ENCODE measurements around the gene CDV3. TPM values are rescaled to one million over a fixed set of nuclear protein-coding genes. Genes with fewer than 3 reads are reported as not detected.

The CDV3 gene
- total RNA-seq, 1 donor from 2014 or later = 145 TPM

DNA sequence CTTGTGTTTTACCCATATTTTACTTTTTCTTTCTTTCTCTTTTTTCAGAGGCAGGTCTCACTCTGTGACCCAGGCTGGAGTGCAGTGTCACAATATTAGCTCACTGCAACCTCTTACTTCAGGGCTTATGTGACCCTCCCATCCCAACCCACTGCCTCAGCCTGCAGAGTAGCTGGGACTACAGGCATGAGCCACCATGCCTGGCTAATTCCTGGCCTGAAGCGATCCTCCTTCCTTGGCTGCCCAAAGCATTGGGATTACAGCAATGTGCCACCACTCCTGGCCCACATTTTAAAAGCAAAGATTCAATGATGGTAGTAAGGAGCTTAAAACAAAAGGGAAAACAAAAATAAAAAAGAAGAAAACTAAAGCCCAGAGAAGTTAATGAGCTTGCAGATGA is 11.1 kb upstream of the CDV3 start:
- intact Hi-C loops (cut with DNase I) = no loop called here
- ATAC-seq (ENCODE audit: poor library complexity) (no peak), DNase-seq (no peak)

DNA sequence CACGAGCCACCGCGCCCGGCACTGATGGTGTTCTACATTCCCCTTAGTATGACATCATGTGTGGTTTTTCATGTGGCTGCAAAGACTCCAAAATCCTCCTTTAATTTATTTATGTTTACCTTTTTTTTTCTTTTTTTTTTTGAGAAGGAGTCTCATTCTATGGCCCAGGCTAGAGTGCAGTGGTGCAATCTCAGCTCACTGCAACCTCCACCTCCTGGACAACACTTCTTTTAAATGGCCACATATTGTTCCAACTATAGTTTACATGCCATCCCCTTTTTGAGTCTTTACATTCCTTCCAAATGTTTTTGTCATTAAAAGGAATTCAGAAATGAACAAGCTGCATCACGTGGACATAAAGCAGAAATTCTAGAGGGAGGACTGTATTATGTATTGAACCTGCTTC is 10.3 kb upstream of the CDV3 start:
- DNase-seq (no peak), ATAC-seq (ENCODE audit: poor library complexity) (no peak)
- intact Hi-C loops (cut with DNase I) = no loop called here

DNA sequence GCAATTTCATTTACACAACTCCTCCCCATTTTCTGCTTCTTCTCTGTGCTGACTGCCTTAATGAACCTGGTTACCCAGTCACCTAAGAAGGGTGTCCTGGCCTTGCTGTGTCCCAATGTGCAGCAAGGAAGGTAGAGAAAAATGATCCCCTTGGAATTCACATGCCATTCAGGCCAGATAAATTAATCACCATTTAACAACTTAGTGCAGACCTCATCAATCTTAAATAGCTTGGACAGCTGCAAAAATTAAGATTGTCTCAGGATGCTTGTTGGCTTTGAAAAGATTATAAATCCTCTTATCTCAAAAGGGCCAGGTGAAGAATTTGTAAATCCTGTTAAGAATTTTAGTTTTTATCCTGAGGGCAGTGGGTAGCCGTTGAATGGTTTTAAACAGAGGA is 9.7 kb upstream of the CDV3 start:
- intact Hi-C loops (cut with DNase I) = no loop called here
- no peak for DNase-seq
- no peak for ATAC-seq (ENCODE audit: poor library complexity)

DNA sequence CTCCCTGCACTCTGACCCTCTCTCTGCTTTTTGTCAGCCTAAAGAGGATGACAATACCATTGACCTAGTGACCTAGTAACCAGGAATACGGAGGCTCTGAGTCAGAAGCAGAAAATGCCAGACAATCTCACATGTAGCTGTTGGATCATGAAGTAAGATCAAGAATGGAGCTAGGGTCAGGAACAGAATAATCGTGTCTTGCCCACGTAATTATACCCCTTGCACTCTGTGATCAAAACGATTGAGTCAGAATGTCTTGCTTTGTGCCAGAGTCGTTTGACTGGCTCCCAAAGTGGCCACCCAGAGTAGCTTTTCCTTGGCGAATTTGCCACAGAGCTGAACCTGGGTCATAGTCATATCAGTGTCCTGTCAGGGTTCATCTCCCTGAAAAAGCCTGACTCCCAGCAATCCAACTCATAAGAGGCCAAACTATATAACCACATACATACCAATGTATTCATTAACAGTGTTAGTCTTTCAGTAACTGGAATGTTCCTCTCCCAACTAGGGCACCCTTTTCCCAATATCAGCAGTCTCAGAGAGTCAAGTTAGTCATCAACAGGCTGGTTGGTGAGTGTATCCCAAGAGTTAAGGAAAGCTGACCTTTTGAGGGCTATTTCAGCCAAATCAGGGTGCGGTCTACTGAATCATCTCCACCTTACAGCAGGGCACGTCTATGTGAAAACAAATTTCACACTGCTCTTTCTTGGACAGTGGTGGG is 5.0 kb upstream of the CDV3 start:
- DNase-seq = no peak
- intact Hi-C loops (cut with DNase I) = no loop called here

DNA sequence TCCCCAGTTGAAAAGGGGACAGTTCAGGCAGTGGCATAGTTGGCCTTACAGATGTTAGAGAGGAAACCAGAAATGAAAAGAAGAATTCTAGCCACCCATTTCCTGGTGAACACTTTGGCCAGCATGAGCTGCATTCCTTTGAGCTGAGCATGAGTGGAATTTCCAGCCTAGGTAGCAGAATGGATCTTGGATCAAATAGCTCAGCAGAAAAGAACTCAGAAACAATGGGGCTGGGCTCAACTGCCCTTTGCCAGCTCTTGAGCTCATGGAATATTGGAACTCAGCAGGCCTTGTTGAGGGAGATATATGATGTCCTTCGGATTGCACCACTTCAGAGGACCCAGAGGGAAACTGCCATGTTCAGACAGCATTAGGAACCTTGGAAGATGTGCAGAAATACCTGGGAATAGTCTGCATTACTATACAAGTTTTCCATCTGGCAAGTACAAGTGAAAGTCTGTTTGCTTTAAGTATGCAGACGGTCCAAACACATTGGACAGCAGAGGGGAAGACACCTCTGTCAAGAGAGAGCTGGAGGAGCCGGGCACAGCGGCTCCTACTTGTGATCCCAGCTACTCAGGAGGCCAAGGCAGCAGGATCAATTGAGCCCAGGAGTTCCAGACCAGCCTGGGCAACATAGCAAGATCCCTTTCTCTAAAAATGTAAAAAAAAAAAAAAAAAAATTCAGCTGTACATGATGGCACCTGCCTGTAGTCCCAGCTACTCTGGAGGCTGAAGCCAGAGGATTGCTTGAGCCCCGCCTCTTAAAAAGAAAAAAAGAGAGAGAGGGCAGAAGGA is 3.1 kb upstream of the CDV3 start:
- intact Hi-C loops (cut with DNase I) = loop anchor here (10.0 kb wide), 1 partner anchor 106 kb away; no protein-coding TSS in a partner anchor
- DNase-seq (no peak), ATAC-seq (ENCODE audit: poor library complexity) (no peak)

More for the DNA sequence above, 5.0 kb upstream of the CDV3 start:
- no peak for ATAC-seq (ENCODE audit: poor library complexity)

DNA sequence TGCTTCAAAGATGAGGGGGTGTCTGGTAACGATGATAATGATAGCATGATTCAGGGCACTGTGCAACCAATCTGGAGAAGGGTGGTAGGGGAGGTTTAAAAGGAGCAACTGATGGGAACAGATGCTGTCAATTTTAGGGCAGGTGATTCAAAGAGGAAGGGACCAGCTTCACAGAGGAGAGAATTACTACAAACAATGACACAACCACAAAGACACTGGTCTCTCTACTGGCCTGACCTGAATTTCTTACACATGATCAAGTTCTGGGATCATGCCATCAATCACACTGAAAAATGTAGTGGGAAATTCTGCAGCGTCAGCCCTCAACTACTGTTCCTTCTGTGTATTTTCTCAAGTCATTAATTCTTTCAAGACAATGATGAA is 2.6 kb upstream of the CDV3 start:
- ATAC-seq (ENCODE audit: poor library complexity) (no peak), DNase-seq (no peak)
- intact Hi-C loops (cut with DNase I) = loop anchor here (10.0 kb wide), 1 partner anchor 106 kb away; no protein-coding TSS in a partner anchor

DNA sequence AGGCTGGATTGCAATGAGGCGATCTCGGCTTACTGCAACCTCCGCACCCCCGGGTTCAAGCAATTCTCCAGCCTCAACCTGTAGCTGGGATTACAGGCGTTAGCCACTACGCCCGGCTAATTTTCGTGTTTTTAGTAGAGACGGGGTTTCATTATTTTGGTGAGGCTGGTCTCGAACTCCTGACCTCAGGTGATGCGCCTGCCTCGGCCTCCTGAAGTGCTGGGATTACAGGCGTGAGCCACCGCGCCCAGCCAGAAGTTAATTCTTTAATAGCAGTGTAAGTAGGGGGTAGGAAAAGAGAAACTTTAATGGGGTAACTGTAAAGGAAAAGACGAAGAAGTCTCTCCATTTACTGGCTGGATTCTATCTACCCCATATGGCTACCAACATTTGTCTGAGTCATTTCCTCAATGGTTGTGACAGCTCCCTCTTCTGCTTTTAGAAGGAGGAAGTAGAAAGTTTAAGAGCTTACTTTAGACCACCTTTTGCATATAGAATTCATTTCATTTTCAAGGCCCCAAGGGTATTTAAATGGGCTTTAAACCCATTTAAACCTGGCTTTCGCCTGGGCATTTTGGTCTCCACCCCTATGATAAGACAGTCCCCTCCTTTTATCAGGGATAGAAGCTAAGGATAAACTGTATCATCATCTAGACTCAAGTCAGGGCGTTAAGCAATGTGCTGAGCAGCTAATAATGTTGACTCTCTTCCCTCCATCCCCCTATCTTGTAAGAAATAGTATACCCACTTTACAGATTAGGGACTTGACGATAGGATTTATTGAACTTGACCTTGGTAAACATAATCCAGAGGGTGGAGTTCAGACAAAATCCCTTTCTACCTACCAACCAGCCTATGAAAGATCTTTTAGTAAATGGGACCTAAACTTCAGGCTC is 1.1 kb upstream of the CDV3 start:
- intact Hi-C loops (cut with DNase I) = loop anchor here (10.0 kb wide), 1 partner anchor 108 kb away; no protein-coding TSS in a partner anchor
- no peak for DNase-seq
- no peak for ATAC-seq (ENCODE audit: poor library complexity)

DNA sequence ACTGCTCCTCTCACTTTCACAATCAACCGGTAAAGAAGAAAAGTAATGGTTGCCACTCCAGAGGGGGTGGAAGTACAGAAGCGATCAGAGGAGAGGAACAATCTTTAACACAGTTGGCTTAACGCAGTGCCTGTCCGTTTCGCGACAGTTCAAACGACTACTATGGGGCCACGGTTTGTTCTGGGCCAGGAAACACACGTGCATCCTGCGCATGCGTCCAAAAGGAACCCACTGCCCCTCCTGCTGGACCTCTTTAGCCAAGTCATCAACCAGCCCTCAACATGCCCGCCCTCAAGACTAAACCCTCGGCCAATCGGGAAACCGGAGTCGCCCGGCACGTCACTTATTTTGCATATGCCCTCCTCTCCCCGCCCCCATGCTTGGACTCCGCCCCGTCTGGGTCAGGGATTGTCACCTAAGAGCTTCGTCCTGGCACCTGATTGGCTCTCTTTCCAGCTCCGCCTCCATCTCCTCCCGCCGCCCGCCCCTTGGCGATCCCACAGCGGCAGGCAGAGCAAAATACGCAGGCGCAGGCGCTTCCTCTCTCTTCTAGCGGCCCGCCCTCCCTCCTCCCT is 345 bp upstream of the CDV3 start:
- DNase-seq (peak; percentile 100), ATAC-seq (ENCODE audit: poor library complexity) (peak; percentile 95)
- intact Hi-C loops (cut with DNase I) = loop anchor here (10.0 kb wide), 1 partner anchor 108 kb away; no protein-coding TSS in a partner anchor

DNA sequence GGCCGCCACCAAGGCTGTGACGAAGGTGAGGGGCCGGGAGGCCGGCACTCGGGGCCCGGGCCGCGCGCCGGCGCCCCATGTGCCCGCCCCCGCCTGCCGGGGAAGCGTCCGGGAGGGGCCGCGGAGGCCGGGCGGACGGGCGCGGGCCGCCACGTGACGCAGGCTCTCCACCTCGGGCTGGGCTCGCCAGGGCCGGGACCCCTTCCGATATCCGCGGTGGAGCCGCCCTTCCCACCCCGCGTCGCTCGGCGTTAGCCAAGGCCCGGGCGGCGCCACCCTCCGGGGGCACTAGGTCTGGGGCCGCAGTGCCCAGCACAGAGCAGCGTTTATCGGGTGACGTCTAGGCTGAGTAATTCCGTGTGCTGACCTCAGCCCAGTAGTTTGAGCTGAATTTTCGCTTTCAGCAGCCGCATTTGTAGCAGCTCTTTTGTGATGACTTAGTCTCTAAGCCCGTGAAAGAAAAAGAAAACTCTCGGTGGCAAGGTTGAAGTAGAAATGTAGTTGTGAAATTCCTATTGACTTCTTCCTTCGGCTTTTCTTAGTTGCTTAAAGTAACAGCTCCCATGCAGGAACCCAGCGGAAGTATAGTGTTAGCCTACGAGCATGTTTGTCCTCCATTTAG is 885 bp downstream of the CDV3 start:
- intact Hi-C loops (cut with DNase I) = loop anchor here (10.0 kb wide), 1 partner anchor 110 kb away; no protein-coding TSS in a partner anchor
- ATAC-seq (ENCODE audit: poor library complexity) = peak; percentile 57
- peak; percentile 84 for DNase-seq

DNA sequence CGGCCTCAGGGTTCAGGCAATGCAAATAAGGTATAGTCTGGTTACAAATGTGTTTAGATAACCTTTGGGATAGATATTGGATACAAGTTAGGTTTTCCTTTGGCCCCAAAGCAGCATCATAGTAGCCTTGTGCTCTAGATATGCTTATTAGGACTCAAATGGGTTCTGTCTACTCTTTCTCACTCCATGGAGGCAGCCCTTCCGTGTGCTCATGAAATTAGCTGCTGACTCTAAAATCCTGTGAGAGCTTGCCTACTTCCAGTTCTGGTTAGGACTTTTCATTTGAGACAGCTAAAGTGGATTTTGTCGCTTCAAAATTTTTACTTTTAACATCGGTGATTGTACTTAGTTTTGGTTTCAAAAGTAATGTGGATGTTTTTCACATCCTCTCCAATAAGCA is 1.6 kb downstream of the CDV3 start:
- DNase-seq (no peak), ATAC-seq (ENCODE audit: poor library complexity) (no peak)
- intact Hi-C loops (cut with DNase I) = loop anchor here (10.0 kb wide), 1 partner anchor 110 kb away; no protein-coding TSS in a partner anchor

DNA sequence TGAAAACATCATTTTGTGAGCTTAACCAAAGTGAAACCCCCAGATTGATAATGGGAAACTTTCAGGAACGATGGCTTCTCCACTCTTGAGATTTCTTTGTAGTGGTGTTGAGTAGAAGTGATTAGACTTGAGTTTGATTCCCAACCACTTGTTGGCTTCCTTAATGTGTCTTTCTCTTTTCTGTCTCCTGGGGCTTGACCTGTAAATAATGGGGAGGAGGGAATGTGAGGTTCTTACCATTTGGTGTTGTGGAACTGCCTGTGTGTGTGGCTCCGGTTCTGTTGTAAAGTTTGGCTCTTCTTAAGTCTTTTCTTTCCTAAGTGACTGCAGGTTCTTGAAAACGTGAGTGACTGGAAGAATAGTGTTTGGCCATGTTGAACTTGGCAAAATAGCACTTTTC is 2.7 kb downstream of the CDV3 start:
- intact Hi-C loops (cut with DNase I) = loop anchor here (10.0 kb wide), 1 partner anchor 111 kb away; no protein-coding TSS in a partner anchor
- DNase-seq (no peak), ATAC-seq (ENCODE audit: poor library complexity) (no peak)

DNA sequence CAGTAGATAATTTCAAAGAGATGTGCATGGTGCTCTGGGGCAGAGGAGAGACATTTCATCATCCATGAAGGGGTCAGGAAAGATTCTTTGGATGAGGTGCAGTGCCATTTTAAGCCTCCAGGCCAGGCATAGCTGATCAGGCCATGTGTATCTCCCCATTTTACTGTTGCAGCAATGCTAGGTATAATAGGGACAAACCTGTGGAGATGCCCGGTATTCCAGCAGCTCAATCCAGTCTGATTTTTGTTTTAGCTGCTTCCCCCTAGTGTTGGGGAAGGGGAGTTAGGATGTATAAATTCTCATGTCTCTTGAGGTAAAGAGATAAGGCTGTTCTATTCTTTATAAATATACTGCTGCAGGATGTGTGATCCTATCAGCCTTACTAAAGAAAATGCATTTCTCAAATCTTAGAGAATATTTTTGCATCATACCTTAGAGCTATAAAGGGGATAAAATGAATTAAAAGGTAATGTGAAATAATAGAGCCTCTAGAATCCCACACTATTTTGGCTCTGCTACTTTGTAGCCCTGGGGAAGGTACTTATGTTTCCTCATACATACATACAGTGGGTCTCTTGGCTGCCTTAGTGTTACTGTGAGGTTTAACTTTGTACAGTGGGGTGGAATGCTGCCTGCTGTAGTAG is 5.2 kb downstream of the CDV3 start:
- ATAC-seq (ENCODE audit: poor library complexity) = no peak
- intact Hi-C loops (cut with DNase I) = loop anchor here (10.0 kb wide), 1 partner anchor 114 kb away; no protein-coding TSS in a partner anchor

DNA sequence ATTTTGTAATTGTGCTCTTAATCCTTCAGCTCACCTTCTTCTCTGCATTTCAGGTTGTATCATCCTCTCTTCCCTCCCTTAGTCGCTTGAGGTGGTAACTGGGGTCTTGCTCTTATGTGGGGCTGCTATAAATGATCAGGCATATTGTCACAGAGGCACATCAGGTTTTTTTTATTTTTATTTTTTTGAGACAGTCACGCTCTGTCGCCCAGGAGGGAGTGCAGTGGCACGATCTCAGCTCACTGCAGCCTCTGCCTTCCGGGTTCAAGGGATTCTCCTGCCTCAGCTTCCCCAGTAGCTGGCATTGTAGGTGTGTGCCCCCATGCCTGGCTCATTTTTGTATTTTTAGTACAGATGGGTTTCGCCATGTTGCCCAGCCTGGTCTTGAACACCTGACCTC is 9.9 kb downstream of the CDV3 start:
- intact Hi-C loops (cut with DNase I) = loop anchor here (10.0 kb wide), 1 partner anchor 859 kb away; the partner anchor contains the start of gene NPHP3
- ATAC-seq (ENCODE audit: poor library complexity) = no peak

More for the DNA sequence above, 5.2 kb downstream of the CDV3 start:
- no peak for DNase-seq

DNA sequence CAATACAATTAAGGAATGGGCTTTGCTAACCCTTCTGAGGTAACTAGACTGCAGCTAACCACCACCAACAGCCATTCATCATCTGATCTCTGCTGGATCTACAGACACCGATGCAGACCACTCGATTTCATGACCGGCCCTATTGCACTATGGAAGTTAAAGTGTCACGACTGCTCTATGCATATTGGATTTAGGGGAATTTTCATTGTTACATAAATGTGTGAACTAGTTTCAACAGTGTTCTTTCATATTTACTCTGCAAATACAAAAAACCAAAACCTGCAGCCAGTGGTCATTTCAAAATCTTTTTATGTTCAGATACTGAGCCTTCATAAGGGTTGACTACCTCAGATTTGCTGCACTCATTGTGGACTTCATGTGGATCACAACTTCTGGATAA is 14.5 kb downstream of the CDV3 start:
- intact Hi-C loops (cut with DNase I) = loop anchor here (10.0 kb wide), 1 partner anchor 863 kb away; the partner anchor contains the start of gene NPHP3
- DNase-seq (no peak), ATAC-seq (ENCODE audit: poor library complexity) (no peak)

More for the DNA sequence above, 9.9 kb downstream of the CDV3 start:
- no peak for DNase-seq

DNA sequence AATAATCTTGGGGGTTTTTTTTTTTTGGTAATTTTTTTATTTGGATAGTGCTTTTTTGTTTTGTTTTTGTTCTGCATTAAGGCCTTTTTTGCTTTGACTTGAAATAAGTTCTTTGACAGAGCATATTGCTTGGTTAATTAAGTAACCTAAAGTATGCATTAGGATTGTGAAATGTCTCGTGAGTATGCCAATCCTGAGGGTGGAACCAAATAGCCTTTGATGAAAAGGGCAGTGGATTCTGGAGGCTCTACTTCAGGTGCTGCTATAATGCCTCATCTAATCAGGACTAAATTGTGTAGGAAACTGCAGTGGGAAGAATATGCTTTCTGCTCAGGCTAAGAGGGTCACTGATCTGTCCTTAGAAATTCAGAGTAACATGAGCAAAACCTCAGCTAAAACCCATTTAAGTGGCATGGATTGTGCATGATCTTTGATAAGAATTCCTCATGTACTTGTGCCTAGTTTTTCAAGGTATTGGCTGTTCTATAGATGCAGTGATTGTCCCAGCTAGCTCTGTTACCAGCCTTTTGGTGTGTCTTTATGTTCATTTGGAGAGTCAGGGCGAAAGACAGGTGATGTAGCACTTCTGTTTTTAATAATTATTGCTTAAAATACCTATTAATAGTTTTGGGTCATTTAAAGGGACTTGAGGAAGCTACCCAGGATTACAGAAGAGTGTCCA is 15.4 kb downstream of the CDV3 start:
- DNase-seq (no peak), ATAC-seq (ENCODE audit: poor library complexity) (no peak)
- intact Hi-C loops (cut with DNase I) = loop anchor here (10.0 kb wide), 1 partner anchor 864 kb away; the partner anchor contains the start of gene NPHP3

DNA sequence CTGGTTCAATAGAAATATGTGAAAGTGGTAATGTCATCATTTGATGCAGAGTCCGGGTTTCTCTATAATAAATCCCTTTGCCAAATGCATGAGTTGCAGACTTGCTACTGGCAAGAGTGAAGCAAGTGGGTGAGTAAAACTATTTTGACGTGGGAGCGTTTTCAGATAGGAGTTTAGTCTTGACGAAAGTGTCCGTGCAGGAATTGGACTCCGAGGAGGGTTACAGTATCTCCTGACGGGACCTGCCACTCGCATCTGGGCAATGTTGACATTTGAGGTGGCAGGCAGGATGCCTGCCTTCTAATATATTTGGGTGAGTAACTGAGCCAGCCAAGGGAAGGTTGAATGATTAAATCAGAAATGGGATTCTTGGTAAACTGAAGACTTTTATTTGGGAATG is 16.0 kb downstream of the CDV3 start:
- DNase-seq = no peak
- ATAC-seq (ENCODE audit: poor library complexity) = peak; percentile 65
- intact Hi-C loops (cut with DNase I) = loop anchor here (10.0 kb wide), 1 partner anchor 865 kb away; the partner anchor contains the start of gene NPHP3
